ENCODE measurements around the gene EMC10.

The EMC10 gene

DNA sequence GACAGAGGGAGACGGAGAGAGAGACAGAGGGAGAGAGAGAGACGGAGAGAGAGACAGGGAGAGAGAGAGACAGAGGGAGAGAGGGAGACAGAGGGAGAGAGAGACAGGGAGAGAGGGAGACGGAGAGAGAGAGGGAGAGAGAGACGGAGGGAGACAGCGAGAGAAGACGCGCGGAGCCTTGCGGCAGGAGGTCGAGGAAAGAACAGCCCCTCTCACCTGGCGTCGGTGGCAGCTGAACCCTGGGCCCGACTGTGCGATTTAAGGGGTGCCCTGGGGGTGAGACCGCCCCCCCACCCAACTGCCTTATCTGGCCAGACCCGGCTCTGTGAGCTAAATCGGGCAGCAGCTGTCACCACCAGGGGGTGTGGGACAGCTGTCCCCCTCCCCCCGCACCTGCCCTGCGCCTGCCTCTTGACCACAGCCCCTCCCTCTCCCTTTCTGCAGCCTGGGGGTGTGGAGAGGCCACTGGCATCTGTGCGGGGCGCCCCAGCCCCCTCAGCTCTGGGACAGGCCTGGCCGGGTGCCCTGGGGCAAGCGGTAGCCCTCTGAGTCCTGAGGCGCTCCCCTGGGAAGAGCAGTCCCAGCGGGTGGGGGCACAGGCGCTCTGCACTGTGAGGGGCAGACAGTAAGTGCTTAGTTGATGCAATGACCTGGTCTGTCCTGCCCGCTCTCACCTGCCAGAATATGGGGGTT, 23.9 kb downstream of the EMC10 start (continued):
- TF ChIP-seq ZNF404 (tag by site-specific recombination; IDR thresholded peaks at IDR 0.05), result no peak
- TF ChIP-seq ZBTB20 (tag by site-specific recombination; IDR thresholded peaks at IDR 0.05), result no peak
- no peak for TF ChIP-seq ZNF544 (tag by site-specific recombination; IDR thresholded peaks at IDR 0.05)
- no peak for TF ChIP-seq ZNF335 (tag by site-specific recombination; conservative IDR thresholded peaks at IDR 0.05)
- no peak for TF ChIP-seq ZNF837 (tag by site-specific recombination; IDR thresholded peaks at IDR 0.05)
- TF ChIP-seq, protein P1, sequence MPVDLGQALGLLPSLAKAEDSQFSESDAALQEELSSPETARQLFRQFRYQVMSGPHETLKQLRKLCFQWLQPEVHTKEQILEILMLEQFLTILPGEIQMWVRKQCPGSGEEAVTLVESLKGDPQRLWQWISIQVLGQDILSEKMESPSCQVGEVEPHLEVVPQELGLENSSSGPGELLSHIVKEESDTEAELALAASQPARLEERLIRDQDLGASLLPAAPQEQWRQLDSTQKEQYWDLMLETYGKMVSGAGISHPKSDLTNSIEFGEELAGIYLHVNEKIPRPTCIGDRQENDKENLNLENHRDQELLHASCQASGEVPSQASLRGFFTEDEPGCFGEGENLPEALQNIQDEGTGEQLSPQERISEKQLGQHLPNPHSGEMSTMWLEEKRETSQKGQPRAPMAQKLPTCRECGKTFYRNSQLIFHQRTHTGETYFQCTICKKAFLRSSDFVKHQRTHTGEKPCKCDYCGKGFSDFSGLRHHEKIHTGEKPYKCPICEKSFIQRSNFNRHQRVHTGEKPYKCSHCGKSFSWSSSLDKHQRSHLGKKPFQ (tag by site-specific recombination; IDR thresholded peaks at IDR 0.05), result no peak
- TF ChIP-seq ZNF560 (tag by site-specific recombination; IDR thresholded peaks at IDR 0.05; ENCODE audit: borderline replicate concordance), result no peak
- TF ChIP-seq ZNF501 (tag by site-specific recombination; IDR thresholded peaks at IDR 0.05), result no peak
- TF ChIP-seq ZNF510 (tag by site-specific recombination; IDR thresholded peaks at IDR 0.05; ENCODE audit: insufficient replicate concordance), result no peak
- TF ChIP-seq, protein P2, sequence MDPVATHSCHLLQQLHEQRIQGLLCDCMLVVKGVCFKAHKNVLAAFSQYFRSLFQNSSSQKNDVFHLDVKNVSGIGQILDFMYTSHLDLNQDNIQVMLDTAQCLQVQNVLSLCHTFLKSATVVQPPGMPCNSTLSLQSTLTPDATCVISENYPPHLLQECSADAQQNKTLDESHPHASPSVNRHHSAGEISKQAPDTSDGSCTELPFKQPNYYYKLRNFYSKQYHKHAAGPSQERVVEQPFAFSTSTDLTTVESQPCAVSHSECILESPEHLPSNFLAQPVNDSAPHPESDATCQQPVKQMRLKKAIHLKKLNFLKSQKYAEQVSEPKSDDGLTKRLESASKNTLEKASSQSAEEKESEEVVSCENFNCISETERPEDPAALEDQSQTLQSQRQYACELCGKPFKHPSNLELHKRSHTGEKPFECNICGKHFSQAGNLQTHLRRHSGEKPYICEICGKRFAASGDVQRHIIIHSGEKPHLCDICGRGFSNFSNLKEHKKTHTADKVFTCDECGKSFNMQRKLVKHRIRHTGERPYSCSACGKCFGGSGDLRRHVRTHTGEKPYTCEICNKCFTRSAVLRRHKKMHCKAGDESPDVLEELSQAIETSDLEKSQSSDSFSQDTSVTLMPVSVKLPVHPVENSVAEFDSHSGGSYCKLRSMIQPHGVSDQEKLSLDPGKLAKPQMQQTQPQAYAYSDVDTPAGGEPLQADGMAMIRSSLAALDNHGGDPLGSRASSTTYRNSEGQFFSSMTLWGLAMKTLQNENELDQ (tag by site-specific recombination; IDR thresholded peaks at IDR 0.05; ENCODE audit: low read depth), result no peak
- TF ChIP-seq ZNF19 (tag by site-specific recombination; IDR thresholded peaks at IDR 0.05; ENCODE audit: low read depth), result no peak
- TF ChIP-seq ZFP69B (tag by site-specific recombination; IDR thresholded peaks at IDR 0.05), result no peak
- TF ChIP-seq, protein P3, sequence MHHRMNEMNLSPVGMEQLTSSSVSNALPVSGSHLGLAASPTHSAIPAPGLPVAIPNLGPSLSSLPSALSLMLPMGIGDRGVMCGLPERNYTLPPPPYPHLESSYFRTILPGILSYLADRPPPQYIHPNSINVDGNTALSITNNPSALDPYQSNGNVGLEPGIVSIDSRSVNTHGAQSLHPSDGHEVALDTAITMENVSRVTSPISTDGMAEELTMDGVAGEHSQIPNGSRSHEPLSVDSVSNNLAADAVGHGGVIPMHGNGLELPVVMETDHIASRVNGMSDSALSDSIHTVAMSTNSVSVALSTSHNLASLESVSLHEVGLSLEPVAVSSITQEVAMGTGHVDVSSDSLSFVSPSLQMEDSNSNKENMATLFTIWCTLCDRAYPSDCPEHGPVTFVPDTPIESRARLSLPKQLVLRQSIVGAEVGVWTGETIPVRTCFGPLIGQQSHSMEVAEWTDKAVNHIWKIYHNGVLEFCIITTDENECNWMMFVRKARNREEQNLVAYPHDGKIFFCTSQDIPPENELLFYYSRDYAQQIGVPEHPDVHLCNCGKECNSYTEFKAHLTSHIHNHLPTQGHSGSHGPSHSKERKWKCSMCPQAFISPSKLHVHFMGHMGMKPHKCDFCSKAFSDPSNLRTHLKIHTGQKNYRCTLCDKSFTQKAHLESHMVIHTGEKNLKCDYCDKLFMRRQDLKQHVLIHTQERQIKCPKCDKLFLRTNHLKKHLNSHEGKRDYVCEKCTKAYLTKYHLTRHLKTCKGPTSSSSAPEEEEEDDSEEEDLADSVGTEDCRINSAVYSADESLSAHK (tag by site-specific recombination; IDR thresholded peaks at IDR 0.05), result no peak
- TF ChIP-seq ZNF16 (tag by site-specific recombination; IDR thresholded peaks at IDR 0.05; ENCODE audit: low read depth), result no peak
- TF ChIP-seq OSR2 (tag by site-specific recombination; IDR thresholded peaks at IDR 0.05), result no peak
- TF ChIP-seq ZNF221 (tag by site-specific recombination; IDR thresholded peaks at IDR 0.05; ENCODE audit: borderline replicate concordance), result no peak
- peak; percentile 84 for TF ChIP-seq GLIS1 (tag by site-specific recombination; IDR thresholded peaks at IDR 0.05)
- TF ChIP-seq PRDM1 (tag by site-specific recombination; IDR thresholded peaks at IDR 0.05), result 0 out of 2 replicates have a peak, but pooled peaks have one; percentile 5
- TF ChIP-seq ZNF433 (tag by site-specific recombination; IDR thresholded peaks at IDR 0.05; ENCODE audit: low read depth), result no peak
- no peak for TF ChIP-seq ZSCAN23 (tag by site-specific recombination; IDR thresholded peaks at IDR 0.05)
- no peak for TF ChIP-seq ZNF76 (tag by site-specific recombination; IDR thresholded peaks at IDR 0.05; ENCODE audit: borderline replicate concordance, low read depth)
- TF ChIP-seq MYNN (tag by site-specific recombination; IDR thresholded peaks at IDR 0.05; ENCODE audit: borderline replicate concordance), result no peak
- TF ChIP-seq, protein P4, sequence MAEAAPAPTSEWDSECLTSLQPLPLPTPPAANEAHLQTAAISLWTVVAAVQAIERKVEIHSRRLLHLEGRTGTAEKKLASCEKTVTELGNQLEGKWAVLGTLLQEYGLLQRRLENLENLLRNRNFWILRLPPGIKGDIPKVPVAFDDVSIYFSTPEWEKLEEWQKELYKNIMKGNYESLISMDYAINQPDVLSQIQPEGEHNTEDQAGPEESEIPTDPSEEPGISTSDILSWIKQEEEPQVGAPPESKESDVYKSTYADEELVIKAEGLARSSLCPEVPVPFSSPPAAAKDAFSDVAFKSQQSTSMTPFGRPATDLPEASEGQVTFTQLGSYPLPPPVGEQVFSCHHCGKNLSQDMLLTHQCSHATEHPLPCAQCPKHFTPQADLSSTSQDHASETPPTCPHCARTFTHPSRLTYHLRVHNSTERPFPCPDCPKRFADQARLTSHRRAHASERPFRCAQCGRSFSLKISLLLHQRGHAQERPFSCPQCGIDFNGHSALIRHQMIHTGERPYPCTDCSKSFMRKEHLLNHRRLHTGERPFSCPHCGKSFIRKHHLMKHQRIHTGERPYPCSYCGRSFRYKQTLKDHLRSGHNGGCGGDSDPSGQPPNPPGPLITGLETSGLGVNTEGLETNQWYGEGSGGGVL (tag by site-specific recombination; IDR thresholded peaks at IDR 0.05), result no peak
- TF ChIP-seq ZNF658 (tag by site-specific recombination; IDR thresholded peaks at IDR 0.05), result no peak
- TF ChIP-seq ZNF792 (tag by site-specific recombination; IDR thresholded peaks at IDR 0.05), result no peak
- no peak for TF ChIP-seq ZNF548 (tag by site-specific recombination; IDR thresholded peaks at IDR 0.05)
- TF ChIP-seq KLF10 (tag by site-specific recombination; IDR thresholded peaks at IDR 0.05), result no peak
- TF ChIP-seq, protein P5, sequence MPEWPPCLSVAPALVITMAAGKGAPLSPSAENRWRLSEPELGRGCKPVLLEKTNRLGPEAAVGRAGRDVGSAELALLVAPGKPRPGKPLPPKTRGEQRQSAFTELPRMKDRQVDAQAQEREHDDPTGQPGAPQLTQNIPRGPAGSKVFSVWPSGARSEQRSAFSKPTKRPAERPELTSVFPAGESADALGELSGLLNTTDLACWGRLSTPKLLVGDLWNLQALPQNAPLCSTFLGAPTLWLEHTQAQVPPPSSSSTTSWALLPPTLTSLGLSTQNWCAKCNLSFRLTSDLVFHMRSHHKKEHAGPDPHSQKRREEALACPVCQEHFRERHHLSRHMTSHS (tag by site-specific recombination; IDR thresholded peaks at IDR 0.05), result no peak
- peak; percentile 17; the same call in 1 of the 2 replicates for TF ChIP-seq KLF1 (tag by site-specific recombination; IDR thresholded peaks at IDR 0.05)
- 0 out of 2 replicates have a peak, but pooled peaks have one; percentile 12 for TF ChIP-seq KLF8 (tag by site-specific recombination; IDR thresholded peaks at IDR 0.05)
- no peak for TF ChIP-seq ZNF610 (tag by site-specific recombination; IDR thresholded peaks at IDR 0.05; ENCODE audit: borderline replicate concordance)

Measured in HEK293 (cell line).